GM12891 (cell line): ENCODE measurements around the gene SLC13A2.

ENCODE experiments used
- POLR2A ChIP-seq: IDR thresholded peaks from 2 replicates; pipeline ENCODE4 v1.6.1; 2011; ENCODE audit warnings: low read depth, low read length, control low read depth
- POLR2AphosphoS5 ChIP-seq: IDR thresholded peaks from 2 replicates; pipeline ENCODE4 v1.6.1; 2011; ENCODE audit warnings: low read depth, low read length, control low read depth
- POU2F2 ChIP-seq: IDR thresholded peaks from 2 replicates; pipeline ENCODE4 v1.6.1; 2011; ENCODE audit warnings: low read depth, mild to moderate bottlenecking, control low read depth, low read length, moderate library complexity
- TAF1 ChIP-seq: IDR thresholded peaks from 2 replicates; pipeline ENCODE4 v1.6.1; 2011; ENCODE audit warnings: low read depth, low read length, control low read depth

DNA sequence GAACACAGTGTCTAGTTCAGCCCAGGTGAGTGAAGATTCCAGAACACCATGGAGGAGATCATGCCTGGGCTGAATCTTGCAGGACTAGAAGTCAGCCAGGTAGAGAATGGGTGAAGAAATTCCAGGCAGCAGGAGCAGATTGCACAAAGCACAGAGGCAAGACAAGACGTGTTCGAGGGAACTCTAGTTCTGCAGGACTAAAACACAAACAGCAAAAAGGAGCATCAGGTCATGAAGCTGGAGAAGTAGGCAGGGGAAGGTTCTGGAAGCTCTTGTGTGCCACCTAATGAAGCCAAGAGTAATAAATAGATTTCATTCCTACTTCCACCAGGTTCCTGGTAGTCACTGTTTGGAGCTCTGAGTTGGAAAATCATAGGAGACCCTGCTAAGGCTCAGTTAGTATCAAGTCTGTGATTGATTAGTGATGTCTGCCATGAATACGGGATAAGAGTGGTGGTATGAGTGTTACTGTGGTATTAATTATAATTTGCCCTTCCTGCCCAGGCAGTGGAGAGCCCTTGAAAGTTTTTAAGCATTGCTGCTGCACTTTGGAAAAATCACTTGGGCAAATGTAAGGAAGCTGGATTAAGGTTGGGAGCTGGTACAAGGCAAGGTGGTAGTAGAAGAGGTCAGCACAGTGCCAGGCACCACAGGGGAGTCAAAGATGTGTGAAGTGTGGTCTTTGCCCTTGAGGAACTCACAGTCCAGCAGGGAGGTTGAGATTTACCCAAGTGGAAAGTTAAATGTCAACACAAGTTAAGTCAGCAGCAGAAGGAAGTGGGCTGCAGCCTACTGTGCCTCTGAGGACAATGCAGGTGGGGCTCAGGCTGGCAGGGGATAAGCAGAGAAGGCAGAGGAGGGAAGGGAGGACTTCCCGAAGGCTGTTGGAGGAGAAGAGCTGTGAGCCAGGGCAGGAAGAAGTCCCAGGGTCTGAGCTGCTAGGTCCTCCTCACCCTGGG, 19.2 kb downstream of the SLC13A2 start:
- no peak for TF ChIP-seq POLR2A
- TF ChIP-seq POLR2AphosphoS5, result no peak
- no peak for TF ChIP-seq TAF1
- no peak for TF ChIP-seq POU2F2
